GM19239 (cell line): ENCODE measurements around the gene SLC25A6.
A peak's percentile ranks its signal among the peaks of the same experiment; 100 is the strongest.
"Not testable (repeated sequence)": the region's sequence is repeated elsewhere in the genome, so short reads cannot be mapped to it uniquely, and the experiment has no call there.

Experiments
- DNase-seq: peaks from one replicate; pipeline ENCODE4 v3.0.0; 2011; ENCODE audit warnings: low spot score; ENCODE audit not compliant: insufficient read length
- FAIRE-seq: peaks from 2 replicates; lab custom pipeline; 2011; peaks lifted over from hg19 to GRCh38; lab: Jason Lieb, UNC

The SLC25A6 gene

DNA sequence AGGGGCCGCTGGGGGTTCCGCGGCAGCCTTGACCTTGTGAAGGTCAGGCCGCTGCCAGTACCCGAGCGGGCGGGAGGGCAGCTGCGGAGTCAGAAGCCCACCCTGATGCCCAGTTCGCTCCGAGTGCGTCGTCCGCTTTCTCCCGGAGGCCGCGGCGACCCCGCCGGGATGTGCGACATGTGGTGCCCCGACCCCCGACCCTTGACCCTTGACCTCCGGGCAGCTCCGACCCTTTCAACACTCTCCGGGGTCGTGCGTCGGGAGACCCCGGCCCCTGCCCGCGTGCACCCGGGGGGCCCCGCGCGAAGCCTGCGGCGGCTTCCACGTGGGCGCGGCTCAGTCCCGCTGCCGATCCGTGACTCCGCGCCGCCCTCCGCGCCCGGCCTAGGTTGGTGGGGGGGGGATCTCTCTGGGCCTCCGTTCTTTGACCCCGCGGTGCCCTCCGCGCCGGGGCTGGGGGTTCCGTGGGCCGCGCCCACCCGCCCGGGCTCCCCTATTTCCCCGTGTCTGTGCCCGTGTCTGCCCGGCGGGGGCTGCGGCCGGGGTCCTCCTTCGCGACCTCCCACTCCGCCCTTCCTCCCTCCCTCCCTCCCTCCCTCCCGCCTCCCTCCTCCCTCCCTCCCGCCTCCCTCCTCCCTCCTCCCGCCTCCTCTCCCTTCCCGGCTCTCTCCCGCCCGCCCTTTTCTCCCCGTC, 609 bp upstream of the SLC25A6 start:
- DNase-seq (peak; percentile 28), FAIRE-seq (no peak)

DNA sequence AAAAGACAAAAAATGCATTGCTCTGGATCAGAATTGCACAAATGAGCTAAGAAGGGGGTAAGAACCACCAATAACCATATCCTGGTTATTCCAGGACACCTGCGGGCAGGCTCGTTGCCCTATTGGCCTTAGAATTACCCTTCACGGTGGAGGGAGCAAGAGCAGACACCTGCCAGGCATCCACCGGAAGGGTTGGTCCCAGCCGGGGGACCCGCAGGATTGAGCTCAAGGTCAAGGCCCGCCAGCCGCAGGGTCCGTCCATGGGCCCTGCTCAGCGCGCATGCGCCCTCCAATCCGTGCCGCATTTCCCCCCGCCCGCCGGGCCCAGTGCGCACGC, 575 bp downstream of the SLC25A6 start:
- DNase-seq (peak; percentile 82), FAIRE-seq (peak; percentile 94)

DNA sequence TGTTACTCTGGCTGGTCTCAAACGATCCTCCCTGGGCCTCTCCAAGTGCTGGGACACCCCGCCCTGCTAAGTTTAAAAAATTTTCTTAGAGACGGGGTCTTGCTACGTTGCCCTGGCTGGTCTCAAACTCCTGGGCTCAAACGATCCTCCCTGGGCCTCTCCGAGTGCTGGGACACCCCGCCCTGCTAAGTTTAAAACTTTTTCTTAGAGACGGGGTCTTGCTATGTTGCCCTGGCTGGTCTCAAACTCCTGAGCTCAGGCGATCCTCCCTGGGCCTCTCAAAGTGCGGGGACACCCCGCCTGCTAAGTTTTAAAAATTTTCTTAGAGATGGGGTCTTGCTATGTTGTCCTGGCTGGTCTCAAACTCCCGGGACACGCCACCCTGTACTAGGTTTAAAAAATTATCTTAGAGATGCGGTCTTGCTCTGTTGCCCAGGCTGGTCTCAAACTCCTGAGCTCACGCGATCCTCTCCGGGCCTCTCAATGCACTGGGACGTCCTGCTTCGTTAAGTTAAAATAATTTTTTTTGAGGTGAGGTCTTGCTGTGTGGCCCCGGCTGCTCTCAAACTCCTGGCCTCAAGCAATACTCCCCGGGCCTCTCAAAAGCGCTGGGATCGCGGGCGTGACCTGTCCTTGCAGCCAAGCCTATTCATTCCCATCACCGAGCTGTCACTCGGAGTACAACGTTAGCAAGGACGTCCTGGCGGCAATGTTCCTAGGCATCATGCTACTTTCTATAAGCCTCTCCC, 1.1 kb downstream of the SLC25A6 start:
- no peak for DNase-seq
- no peak for FAIRE-seq

DNA sequence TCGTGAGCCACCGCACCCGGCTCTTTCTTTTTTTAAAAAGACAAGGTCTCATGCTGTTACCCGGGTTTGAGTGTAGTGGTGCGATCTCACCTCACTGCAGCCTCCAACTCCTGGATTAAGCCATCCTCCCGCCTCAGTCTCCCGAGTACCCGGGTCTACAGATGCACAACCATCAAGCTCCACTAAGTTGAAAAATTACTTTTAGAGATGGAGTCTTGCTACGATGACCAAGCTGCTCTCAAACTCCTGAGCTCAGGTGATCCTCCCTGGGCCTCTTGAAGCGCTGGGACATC, 2.0 kb downstream of the SLC25A6 start:
- FAIRE-seq, result no peak
- DNase-seq, result no peak

DNA sequence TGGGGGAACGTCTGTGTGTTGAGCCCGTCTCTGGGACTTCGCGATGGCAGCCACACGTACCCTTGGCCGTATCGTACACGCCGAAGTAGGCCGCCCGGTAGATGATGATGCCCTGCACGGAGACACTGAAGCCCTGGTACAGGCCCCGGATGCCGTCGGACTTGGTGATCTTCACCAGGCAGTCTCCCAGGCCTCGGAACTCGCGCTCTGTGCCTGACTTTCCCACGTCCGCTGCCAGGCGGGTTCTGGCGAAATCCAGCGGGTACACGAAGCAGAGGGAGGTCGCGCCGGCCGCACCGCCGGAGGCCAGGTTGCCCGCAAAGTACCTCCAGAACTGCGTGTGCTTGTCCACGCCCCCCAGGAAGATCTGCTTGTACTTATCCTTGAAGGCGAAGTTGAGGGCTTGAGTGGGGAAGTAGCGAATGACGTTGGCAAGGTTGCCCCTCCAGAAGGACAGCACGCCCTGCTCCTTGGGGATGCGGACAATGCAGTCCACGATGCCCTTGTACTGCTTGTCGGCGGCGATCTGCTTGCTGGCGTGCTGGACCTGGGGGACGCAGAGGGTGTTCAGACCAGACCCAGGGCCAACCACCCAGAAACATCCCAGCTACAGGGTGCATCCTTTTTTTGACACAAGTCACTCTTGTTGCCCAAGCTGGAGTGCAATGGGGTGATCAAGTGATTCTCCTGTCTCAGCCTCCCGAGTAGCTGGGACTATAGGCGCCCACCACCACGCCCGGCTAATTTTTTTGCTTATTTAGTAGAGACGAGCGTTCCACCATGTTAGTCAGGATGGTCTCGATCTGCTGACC, 2.5 kb downstream of the SLC25A6 start:
- DNase-seq, result no peak
- no peak for FAIRE-seq

DNA sequence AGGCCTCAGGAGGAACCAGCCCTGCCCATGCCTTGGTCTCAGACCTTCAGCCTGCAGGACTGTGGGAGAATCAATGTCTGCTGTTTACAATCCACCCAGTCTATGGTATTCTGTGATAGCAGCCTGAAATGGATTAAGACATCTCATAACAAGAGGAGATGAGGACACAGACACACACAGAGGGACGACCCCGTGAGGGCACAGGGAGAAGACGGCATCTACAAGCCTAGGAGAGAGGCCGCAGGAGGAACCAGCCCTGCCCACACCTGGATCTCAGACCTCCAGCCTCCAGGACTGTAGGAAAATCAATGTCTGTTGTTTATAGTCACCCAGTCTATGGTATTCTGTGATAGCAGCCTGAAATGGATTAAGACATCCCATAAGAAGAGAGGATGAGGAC, 3.3 kb downstream of the SLC25A6 start:
- no peak for DNase-seq
- no peak for FAIRE-seq

DNA sequence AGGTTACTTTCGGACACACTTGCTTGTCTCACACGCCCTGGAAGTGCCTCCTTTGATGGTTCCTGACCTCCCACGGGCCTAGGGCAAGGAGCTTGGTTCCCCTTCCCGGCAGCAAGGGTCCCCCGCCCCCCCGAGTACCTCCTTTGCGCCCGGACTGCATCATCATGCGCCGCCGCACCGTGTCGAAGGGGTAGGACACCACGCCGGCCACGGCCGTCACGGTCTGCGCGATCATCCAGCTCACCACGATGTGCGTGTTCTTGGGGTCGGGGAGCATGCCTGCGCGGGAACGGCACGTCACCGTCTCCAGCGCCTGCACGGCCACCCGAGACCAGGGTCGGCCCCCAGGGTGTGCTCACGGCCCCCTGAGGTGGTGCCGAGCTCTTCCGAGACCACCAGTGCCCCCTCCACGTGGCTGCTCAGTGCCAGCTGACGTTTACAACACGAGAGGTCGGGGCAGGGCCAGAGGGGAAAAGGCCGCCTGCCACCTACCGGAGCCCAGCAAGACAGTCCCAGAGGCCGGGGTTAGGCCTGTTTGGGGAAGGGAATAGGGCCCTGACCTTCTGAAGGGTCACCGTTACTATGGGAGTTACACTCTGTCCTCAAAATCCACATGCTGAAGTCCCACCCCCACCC, 4.7 kb downstream of the SLC25A6 start:
- DNase-seq, result no peak

DNA sequence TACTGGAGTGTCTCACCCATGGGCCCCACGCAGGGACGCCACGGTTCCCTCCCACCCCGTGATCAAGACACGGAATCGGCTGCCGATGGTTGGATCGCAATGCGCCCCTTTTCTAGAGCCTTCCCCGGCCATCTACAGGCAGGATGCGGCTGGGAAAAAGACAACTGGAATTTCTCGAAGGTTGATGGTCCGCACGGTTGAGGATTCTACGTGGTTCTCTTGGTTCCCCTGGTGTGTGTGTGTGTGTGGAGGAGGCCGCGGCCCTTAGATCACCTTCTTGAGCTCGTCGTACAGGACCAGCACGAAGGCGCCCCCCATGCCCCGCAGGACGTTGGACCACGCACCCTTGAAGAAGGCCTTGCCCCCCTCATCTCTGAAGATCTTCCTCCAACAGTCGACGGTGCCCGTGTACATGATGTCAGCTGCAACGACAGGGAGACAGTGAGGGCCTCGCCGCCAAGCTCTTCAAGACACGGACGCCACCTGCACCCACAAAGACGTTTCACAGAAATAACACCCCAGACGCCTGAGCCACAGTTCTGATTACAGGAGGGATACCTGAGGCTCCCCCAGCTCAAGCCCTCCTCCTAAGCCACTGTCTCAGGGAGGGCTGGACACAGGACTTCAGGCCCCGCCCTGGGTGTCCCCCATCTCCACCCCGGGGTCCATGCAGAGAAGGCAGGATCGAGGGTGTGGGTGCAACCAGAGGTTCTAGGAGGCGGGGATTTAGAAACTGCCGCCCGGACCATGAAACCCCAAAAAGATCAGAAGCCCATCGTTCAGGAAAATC, 5.4 kb downstream of the SLC25A6 start:
- no peak for DNase-seq
- no peak for FAIRE-seq

More for the DNA sequence above, 4.7 kb downstream of the SLC25A6 start:
- no peak for FAIRE-seq

DNA sequence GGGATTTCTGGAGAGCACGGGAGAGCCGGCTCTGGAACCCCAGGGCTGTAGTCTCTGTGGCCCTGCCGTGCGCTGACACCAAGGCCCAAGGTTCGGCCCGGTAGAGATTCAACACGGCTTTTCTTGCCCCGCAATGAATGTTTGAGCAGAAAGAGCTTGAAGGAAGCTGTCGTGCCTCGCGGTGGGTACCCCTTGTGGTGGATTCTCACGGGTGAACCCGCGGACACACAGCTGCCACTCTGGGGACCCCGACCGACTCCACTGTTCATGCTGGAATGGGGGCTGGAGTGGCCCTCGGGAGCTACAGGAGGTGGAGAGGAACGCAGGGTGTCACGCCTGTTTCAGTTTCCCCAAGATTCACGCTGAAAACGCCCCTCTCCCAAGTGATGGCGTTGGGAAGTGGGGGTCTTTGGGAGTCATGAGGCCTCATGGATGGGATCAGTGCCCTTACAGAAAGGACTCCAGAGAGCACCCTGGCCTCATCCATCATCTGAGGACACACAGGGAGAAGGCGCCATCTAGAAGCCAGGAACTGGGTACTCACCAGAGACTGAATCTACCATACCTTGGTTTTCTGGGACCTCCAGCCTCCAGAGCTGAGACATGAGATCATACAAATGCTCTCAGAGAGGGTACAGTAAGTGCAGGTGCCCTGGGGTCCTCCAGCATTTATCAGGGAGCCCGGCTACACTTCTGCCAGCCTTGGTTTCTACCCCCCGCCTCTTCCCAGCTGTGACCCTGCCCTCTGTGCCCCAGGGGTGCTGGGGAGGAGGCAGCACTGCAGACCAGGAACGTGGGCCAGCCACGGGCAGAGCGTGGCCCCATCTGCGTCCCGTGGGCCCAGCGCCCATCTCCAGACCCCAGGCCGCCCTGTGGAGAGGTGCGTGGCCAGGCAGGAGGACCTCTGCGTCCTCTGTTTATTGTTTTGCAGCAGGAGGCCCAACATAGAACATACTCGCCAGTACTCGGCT, 6.4 kb downstream of the SLC25A6 start:
- no peak for DNase-seq
- FAIRE-seq, result no peak

DNA sequence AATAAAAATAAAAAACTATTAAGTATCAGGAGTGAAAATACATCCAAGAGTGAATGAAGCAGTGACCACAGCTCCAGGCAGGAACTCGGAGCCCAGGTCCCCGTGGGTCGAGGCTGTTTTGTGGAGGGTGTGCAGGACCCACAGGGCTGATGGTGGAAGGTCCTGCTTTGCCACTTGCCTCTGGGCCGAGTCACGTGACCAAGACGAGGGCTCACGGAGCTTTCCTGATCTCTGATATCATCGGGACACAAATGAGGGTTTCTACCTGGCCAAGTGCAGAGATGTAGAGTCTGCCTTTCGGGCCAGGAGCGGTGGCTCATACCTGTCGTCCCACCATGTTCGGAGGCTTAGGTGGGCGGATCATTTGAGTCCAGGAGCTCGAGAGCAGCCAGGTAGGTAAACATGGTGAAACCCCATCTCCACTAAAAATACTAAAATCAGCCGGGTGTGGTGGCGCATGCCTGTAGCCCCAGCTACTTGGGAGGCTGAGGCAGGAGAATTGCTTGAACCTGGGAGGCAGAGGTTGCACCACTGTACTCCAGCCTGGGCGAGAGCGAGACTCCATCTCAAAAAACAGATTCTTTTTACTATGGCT, 7.2 kb downstream of the SLC25A6 start:
- DNase-seq (no peak), FAIRE-seq (no peak)

DNA sequence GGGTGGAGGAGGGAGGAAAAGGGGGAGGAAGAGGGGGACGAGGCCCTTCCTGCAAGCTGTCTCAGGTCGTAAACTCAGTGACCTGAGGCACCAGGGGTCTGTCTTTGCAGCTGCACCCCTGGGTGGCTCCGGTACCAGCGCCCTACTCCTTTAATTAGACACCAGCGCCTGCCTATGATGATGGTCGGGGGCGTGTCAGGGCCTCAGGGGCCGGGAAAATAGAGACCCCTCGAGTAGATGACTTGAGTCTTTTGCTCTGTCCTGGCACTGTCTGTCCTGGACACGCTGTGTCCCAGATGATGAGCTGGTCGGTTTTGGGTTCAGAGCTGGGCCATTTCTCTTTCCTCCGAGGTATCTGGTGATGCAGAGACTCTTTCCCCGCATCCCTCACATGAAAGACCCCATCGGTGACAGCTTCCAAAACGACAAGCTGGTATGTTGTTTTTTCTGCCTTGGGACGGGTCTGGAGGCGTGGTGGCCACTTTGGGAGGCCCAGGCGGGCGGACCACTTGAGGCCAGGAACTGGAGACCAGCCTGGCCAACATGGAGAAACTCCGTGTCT, 11.2 kb downstream of the SLC25A6 start:
- DNase-seq (no peak), FAIRE-seq (no peak)

DNA sequence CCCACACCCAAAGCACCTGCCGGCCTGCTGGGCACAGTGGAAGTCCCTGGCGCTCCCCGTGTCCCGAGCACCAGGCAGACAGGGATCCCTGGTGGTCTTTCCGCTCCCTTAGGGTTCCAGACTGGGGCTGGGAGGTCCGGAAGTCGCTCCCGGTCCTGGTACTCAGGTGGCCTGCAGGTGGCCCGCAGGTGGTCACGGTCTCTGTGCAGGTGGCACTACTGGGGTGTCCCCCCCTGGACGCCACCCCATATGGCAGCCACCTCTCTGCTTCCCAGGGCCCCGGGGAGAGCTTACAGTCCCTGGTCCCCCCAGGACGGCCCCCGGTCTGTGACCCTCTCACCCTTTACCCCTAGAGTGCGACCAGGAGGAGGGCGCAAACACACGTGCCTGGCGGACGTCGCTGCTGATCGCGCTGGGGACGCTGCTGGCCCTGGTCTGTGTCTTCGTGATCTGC, 13.6 kb downstream of the SLC25A6 start:
- FAIRE-seq (no peak), DNase-seq (no peak)

DNA sequence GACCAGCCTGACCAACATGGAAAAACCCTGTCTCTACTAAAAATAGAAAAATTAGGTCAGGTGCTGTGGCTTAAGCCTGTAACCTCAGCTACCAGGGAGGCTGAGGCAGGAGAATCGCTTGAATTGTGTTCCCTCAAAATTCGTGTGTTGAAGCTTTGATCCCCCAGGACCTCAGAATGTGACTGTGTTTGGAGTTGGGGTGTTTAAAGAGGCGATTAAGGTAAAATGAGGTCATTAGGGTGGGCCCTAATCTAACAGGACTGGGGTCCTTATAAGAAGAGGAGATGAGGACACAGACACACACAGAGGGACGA, 23.6 kb downstream of the SLC25A6 start:
- FAIRE-seq, result no peak

DNA sequence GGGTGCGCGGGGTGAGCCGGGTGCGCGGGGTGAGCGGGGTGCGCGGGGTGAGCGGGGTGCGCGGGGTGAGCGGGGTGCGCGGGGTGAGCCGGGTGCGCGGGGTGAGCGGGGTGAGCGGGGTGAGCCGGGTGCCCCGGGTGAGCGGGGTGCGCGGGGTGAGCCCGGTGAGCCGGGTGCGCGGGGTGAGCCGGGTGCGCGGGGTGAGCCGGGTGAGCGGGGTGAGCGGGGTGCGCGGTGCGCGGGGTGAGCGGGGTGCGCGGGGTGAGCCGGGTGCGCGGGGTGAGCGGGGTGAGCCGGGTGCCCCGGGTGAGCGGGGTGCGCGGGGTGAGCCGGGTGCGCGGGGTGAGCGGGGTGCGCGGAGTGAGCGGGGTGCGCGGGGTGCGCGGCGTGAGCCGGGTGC, 25.6 kb downstream of the SLC25A6 start:
- not testable (repeated sequence) for DNase-seq, FAIRE-seq

More for the DNA sequence above, 23.6 kb downstream of the SLC25A6 start:
- no peak for DNase-seq

DNA sequence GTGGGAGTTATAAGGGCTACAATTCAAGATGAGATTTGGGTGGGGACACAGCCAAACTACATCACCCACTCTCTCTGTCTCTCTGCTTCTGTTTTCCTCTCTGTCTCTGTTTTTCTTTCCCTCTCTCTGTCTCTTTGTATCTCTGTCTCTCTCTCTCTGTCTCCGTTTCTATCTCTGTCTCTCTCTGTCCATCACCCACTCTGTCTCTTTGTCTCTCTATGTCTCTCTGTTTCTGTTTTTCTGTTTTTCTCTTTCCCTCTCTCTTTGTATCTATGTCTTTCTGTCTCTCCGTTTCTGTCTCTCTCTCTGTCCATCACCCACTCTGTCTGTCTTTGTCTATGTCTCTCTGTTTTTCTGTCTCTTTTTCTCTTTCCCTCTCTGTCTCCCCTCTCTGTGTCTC, 30.0 kb downstream of the SLC25A6 start:
- FAIRE-seq, result no peak
- no peak for DNase-seq

DNA sequence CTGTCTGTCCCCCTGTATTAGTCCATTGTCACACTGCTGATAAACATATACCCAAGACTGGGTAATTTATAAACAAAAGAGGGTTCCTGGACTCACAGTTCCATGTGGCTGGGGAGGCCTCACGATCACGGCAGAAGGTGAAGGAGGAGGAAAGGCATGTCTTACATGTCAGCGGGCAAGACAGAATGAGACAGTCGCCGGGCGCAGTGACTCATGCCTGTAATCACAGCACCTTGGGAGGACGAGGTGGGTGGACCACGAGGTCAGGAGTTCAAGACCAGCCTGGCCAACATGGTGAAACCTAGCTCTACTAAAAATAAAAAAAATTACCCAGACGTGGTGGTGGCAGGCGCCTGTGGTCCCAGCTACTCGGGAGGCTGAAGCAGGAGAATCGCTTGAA, 30.6 kb downstream of the SLC25A6 start:
- no peak for DNase-seq
- no peak for FAIRE-seq

DNA sequence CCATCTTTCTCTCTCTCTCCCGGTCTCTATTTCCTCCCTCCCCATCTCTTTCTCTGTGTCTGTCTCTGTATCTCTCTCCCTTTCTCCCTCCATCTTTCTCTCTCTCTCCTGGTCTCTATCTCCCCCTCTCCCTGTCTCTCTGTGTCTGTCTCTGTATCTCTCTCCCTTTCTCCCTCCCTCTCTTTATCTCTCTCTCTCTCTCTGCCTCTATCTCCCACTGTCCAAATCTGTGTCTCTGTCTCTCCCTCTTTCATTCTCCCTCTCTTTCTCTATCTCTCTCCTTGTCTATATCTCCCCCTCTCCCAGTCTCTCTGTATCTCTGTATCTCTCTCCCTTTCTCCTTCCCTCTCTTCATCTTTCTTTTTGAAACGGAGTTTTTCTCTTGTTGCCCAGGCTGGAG, 31.7 kb downstream of the SLC25A6 start:
- DNase-seq, result no peak
- no peak for FAIRE-seq

DNA sequence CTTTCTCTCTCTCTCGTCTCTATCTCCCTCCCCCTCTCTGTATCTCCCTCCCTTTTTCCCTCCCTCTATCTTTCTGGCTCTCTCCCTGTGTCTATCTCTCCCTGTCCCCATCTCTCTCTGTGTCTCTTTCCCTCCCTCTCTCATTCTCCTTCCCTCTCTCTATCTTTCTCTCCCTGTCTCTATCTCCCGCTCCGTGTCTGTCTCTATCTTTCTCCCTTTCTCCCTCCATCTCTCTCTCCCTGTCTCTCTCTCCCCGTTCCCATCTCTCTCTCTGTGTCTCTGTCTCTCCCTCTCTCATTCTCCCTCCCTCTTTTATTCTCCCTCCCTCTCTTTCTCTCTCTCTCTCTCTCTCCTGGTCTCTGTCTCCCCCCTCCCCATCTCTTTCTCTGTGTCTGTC, 32.4 kb downstream of the SLC25A6 start:
- FAIRE-seq, result no peak

More for the DNA sequence above, 32.4 kb downstream of the SLC25A6 start:
- DNase-seq, result no peak
